HUES64 (cell line): ENCODE measurements around the gene C10orf90.

Experiments used
- H3K27ac ChIP-seq: 2 replicates; pipeline ENCODE4 v1.7.0; 2013; ENCODE audit warnings: low read depth, low read length, inconsistent platforms
- H3K27me3 ChIP-seq: 2 replicates; pipeline ENCODE4 v1.6.1; 2013; ENCODE audit warnings: mild to moderate bottlenecking, low read length; ENCODE audit not compliant: insufficient read depth
- H3K36me3 ChIP-seq: 2 replicates; pipeline ENCODE4 v1.6.1; 2013; ENCODE audit warnings: mild to moderate bottlenecking, low read length; ENCODE audit not compliant: insufficient read depth
- H3K4me1 ChIP-seq: 2 replicates; pipeline ENCODE4 v1.6.1; 2013; ENCODE audit warnings: mild to moderate bottlenecking, low read length, moderate library complexity; ENCODE audit not compliant: insufficient read depth
- H3K4me3 ChIP-seq: 2 replicates; pipeline ENCODE4 v1.5.1; 2013; ENCODE audit warnings: mild to moderate bottlenecking, low read length, moderate library complexity
- H3K9ac ChIP-seq: 2 replicates; pipeline ENCODE4 v1.6.1; 2013; ENCODE audit warnings: mild to moderate bottlenecking, low read depth, low read length
- H3K9me3 ChIP-seq: 2 replicates; pipeline ENCODE4 v1.6.1; 2013; ENCODE audit warnings: low read depth, low read length; ENCODE audit not compliant: insufficient read depth
- WGBS: fragments of 150-250, 120-280 bp; methylation state at CpG from one replicate; pipeline ENCODE4 v1.1.7; 2013; ENCODE audit warnings: missing lambda C conversion rate; 5-methylcytosine and 5-hydroxymethylcytosine counted together

C10orf90 gene

DNA sequence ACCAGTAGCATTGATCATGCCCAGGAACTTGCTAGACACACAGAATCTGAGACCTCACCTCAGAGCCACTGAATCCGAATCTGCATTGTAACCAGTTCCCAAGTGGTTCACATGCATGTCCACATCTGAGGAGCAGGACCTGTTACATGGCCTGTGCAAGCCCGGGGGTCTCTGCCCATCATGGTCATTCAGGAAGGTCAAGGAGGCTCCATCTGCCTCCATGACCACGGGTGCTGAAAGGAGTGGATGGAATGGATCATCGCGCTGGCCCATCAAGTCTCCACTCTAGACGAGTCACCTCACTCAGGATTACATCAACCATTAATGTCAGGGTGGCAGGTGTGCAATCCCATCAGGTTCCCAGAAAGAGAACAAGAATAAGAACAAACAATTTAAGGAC is 196.5 kb downstream of the C10orf90 start:
- WGBS, result 96% methylated on average over 6 of the region's 6 CpGs
- H3K9me3 ChIP-seq, result no peaks in the 10 kb centered on the region
- H3K27ac ChIP-seq, result no peak overlapping the region
- no peak overlapping the region for H3K4me3 ChIP-seq
- no peak overlapping the region for H3K9ac ChIP-seq
- no peaks in the 10 kb centered on the region for H3K36me3 ChIP-seq
- H3K4me1 ChIP-seq, result no peaks in the 10 kb centered on the region
- no peaks in the 10 kb centered on the region for H3K27me3 ChIP-seq

DNA sequence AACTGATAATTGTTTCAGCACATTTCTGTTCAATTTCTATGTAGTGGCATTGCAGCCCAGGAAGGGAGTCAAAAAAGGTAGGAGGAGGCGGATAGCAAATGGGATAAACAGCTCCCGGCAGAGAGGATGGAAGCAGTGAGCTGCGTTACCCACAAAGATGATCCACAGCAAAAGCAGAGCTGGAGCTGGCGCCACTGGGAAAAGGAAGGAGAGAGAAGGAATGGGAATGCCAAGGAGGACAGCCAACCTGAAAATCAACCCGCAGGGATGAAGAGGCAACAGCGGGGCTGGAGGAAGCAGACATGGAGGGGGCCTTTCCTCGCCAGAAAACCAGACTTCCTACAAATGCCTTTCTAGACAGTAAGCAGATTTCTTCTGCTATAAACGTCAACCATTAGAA is 199.5 kb downstream of the C10orf90 start:
- Histone ChIP-seq H3K4me1 (no peaks in the 10 kb centered on the region), H3K36me3 (no peaks in the 10 kb centered on the region), H3K9me3 (no peaks in the 10 kb centered on the region), H3K27me3 (no peaks in the 10 kb centered on the region), H3K9ac (no peak overlapping the region), H3K27ac (no peak overlapping the region), H3K4me3 (no peak overlapping the region)
- WGBS, result 92% methylated on average over 8 of the region's 8 CpGs

DNA sequence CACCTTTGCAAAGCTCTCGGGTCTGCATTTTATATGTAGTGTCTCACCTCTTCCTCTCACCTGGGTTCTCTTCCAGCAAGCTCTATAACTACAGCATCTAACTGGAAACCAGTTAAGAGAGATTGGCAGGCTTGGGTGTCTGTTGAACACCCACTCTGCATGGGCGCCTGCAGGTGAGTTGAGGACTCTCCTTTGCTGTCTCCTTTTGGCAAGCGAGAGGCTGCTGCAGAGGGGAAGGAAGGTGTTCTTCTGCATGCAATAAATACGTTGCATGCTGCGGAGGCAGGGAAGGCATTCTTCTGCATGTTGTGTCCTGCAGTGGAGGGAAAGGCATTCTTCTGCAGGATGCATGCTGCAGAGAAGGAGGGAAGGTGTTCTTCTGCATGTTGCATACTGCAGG is 200.8 kb downstream of the C10orf90 start:
- Histone ChIP-seq H3K27me3 (no peaks in the 10 kb centered on the region), H3K4me3 (no peak overlapping the region), H3K9ac (no peak overlapping the region), H3K9me3 (no peaks in the 10 kb centered on the region), H3K27ac (no peak overlapping the region), H3K36me3 (no peaks in the 10 kb centered on the region), H3K4me1 (no peaks in the 10 kb centered on the region)
- WGBS, result 95% methylated on average over 5 of the region's 5 CpGs

DNA sequence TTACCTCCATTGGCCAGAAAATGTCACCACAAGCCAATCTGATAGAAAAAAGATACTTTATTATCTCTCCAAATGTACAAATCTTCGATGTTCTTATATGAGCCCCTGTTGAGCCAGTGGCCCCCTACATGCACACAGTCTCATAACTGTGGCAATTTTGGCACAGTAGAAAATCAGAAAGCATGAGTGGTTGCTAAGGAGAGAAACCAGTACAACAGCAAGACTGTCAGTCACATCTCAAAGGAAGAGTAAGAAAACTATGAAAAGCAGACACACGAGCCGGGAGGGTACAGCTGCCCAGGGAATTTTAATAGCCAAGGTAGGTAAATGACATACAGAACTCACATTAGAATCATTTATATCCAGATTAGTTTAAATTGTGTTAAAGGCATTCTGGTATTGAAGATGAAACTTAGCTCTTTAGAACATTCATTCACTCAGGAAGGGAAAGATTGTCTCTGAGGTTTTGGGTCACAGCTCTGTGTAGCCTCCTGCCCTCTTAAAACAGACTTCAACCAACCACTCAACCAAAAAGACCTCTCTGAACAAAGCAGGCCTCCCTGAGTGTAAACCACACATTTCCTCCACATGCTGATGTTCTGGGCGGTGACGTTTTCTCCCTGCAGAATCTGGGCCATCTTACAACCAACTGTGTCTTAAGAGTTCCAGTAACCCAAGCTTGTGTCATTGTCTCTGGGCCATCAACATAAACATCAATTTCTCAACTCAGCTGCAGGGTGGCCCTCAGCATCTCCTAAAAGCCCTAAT is 201.4 kb downstream of the C10orf90 start:
- no peaks in the 10 kb centered on the region for H3K36me3 ChIP-seq
- 94% methylated on average over 5 of the region's 5 CpGs for WGBS
- H3K4me3 ChIP-seq, result no peak overlapping the region
- H3K9me3 ChIP-seq, result no peaks in the 10 kb centered on the region
- no peaks in the 10 kb centered on the region for H3K4me1 ChIP-seq
- no peaks in the 10 kb centered on the region for H3K27me3 ChIP-seq
- H3K9ac ChIP-seq, result no peak overlapping the region
- no peak overlapping the region for H3K27ac ChIP-seq

DNA sequence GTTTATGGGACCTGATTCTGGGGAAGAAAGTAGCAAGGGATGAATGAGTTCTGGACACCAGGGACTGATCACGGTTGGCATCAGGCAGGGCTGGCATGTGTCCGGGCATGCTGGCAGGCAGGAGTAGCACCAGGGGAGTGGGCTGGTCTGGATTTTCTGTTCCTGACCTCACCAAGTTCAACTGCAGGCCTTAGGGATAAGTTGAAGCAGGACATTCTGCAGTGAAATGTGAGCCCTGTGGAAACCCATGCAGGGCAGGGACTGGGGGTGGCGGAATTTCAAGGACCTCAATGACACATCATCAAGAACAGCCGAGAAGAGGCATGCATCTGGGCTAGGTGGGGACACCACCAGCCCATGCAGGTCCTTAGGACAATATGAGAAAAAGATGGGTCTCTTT is 202.0 kb downstream of the C10orf90 start:
- no peak overlapping the region for H3K27ac ChIP-seq
- 90% methylated on average over 4 of the region's 4 CpGs for WGBS
- H3K36me3 ChIP-seq, result no peaks in the 10 kb centered on the region
- H3K27me3 ChIP-seq, result no peaks in the 10 kb centered on the region
- no peak overlapping the region for H3K9ac ChIP-seq
- H3K4me3 ChIP-seq, result no peak overlapping the region
- H3K9me3 ChIP-seq, result no peaks in the 10 kb centered on the region
- H3K4me1 ChIP-seq, result no peaks in the 10 kb centered on the region

DNA sequence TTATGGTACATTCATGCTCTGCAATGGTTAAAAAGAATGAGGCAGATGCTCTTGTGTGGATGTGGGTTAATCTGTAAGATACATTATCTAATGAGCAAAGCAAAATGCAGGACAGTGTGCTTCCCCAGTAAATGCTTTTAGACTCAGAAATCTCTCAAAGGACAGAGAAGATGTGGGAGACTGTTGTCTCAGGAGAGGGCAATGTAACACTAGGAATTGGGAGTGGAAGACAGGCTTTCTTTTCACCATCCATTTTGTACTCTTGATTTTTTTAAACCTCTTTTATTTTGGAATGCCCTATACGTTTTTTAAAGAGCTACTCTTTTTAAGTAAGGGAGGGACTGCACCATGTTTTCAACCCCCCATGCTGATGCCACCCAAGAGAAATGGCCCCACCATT is 204.7 kb downstream of the C10orf90 start:
- H3K27ac ChIP-seq, result no peak overlapping the region
- H3K9me3 ChIP-seq, result no peaks in the 10 kb centered on the region
- no peak overlapping the region for H3K9ac ChIP-seq
- H3K36me3 ChIP-seq, result no peaks in the 10 kb centered on the region
- WGBS, result 67% methylated on average over 1 of the region's 1 CpG
- no peak overlapping the region for H3K4me3 ChIP-seq
- H3K27me3 ChIP-seq, result no peaks in the 10 kb centered on the region
- H3K4me1 ChIP-seq, result no peaks in the 10 kb centered on the region

DNA sequence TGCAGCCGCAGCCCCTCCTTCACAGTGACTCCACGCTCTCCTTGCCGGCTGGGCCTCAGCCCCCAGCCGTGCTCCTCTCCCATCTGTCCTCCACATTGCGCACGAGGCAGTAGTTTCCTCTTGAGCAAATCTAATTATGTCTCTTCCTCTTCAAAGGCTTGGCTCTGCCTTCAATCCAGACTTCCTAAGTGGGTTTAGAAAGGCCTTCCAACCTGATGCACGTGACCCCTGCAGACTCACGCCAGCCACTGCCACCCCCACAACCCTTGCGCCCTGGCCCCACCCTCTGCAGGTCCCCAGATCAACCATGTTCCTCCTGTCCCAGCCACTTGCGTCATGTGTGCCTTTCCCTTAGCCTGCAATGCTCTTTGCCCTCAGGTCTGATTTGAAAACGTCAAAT is 207.2 kb downstream of the C10orf90 start:
- no peaks in the 10 kb centered on the region for H3K4me1 ChIP-seq
- WGBS, result 92% methylated on average over 11 of the region's 11 CpGs
- no peaks in the 10 kb centered on the region for H3K27me3 ChIP-seq
- no peak overlapping the region for H3K27ac ChIP-seq
- H3K9ac ChIP-seq, result no peak overlapping the region
- no peaks in the 10 kb centered on the region for H3K36me3 ChIP-seq
- H3K9me3 ChIP-seq, result no peaks in the 10 kb centered on the region
- H3K4me3 ChIP-seq, result no peak overlapping the region

DNA sequence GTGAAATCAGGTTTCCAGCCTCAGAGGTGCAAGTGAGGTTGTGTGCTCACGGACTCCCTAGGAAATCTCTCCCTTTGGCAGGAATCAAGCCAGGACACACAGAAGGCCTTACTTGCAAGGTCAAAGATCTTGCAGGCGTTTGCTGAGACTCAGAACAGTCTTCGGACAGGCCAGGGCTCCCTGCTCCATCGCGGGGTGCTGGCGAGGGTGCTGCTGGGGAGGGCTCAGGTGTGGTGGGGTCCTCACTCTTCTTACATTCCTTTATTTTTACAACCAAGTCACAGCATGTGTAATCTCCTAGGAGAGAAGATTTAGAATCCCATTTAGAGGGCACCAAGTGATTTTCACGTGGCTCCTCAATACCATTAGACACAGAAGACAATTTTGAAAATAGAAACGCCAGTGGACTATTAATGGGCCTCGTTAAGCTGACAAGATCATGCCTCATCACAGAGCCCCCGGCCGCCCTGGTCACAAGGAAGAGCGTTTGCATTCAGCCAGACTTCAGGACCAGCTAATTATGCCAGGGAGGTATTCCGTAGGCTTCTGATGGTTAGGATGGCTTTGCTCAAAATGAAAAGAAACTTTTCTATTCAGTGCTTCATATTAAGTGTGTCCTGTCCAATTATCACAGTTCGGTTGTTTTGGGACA is 209.1 kb downstream of the C10orf90 start:
- 92% methylated on average over 14 of the region's 14 CpGs for WGBS
- Histone ChIP-seq H3K9ac (no peak overlapping the region), H3K4me1 (no peaks in the 10 kb centered on the region), H3K27me3 (no peaks in the 10 kb centered on the region), H3K9me3 (no peaks in the 10 kb centered on the region), H3K27ac (no peak overlapping the region), H3K4me3 (no peak overlapping the region), H3K36me3 (no peaks in the 10 kb centered on the region)

DNA sequence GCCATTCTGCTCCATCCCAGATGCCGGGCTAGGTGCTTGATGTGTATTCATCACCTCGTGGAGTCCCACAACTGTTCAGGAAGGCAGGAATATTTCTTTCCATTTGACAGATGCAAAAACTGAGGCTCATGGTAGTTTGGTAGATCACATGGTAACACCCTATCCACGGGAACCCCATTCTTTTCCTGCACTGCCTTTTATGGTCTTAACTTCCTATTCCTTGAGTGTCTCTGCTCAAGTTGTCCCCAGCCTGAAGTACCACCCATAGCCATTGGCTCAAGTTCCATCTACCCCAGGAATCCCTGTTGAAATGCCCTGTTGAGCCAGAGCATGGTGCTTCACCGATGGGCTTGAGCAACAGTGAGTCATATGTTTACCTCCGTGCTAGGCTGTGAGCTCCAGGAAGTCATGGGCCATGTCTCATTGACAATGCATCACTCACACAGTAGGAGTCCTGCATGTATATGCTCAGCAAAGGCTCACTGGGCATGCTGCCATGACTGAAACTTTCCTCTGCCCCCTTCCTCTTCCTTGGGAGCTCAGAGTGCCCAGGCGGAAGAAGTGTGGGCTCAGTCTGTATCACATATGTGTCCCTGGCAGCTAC is 210.5 kb downstream of the C10orf90 start:
- Histone ChIP-seq H3K9ac (no peak overlapping the region), H3K36me3 (no peaks in the 10 kb centered on the region), H3K9me3 (no peaks in the 10 kb centered on the region), H3K27me3 (no peaks in the 10 kb centered on the region), H3K4me3 (no peak overlapping the region), H3K27ac (no peak overlapping the region), H3K4me1 (no peaks in the 10 kb centered on the region)
- WGBS, result 86% methylated on average over 6 of the region's 6 CpGs

DNA sequence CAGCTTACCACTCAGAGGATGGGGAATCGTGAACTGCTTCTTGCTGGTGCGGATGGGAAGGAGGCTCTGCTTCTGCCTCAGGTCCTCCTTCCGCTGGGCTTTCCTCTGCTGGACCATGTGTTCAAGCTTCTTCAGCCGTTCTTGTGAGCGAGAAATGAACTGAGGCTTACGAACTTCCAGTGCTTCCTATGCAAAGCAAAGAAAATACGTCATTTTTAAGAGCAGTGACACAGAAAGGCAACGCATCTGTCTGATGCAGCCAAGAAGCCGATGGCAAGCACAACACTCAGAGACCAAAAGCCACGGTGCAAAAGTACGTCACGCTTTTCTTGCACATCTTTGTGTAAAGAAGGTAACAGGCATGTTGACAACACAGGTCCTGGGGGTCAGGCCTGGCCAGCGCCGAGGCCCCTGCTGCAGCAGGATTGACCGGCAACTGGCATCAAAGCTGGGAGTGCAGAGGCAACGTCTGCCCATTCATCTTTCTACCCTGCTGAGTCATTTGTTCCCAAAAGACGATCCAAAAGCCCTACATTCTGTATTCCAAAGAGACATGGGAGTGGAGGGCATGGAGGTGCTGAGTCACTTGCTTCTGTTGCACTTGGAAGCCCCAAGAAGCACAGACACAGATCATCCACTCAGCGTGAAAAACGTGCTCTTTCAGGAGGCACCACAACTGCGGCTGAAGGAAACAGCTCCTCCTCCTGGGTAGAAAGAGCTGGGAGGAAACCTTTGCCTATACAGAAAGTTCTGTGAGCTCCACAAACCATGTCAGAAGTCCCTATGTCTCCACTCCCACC is 211.3 kb downstream of the C10orf90 start:
- Histone ChIP-seq H3K36me3 (no peaks in the 10 kb centered on the region), H3K9ac (no peak overlapping the region), H3K4me1 (no peaks in the 10 kb centered on the region), H3K9me3 (no peaks in the 10 kb centered on the region), H3K27ac (no peak overlapping the region), H3K4me3 (no peak overlapping the region), H3K27me3 (no peaks in the 10 kb centered on the region)
- WGBS, result 92% methylated on average over 20 of the region's 20 CpGs

DNA sequence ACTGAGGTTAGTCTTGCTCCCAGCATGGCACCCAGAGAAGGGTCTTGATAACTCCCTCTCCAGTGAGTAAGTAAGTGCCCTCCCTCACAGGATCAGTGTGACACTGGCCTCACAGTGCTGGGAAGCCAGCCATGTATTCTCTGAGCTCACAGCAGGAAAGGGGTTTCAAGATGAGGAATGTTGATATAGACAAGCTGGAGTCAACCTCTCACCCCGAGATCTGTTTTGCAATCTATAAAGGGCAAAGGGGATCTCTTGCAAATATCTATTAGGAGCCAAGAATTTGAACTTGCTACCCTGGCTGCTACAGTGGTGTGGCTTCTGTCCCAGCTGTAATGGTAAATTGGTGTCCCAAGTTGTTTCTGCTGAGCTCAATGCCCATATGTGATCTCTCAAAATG is 212.0 kb downstream of the C10orf90 start:
- H3K4me3 ChIP-seq, result no peak overlapping the region

More for the DNA sequence above, 212.0 kb downstream of the C10orf90 start:
- Histone ChIP-seq H3K36me3 (no peaks in the 10 kb centered on the region), H3K4me1 (no peaks in the 10 kb centered on the region), H3K27ac (no peak overlapping the region), H3K9me3 (no peaks in the 10 kb centered on the region), H3K9ac (no peak overlapping the region), H3K27me3 (no peaks in the 10 kb centered on the region)
- 94% methylated on average over 1 of the region's 1 CpG for WGBS
